Smooth muscle cell (in vitro differentiated cells): Measurements from ENCODE around the gene CANX. TPM values are rescaled to one million over a fixed set of nuclear protein-coding genes. Genes with fewer than 3 reads are reported as not detected.
A peak's percentile ranks its signal among the peaks of the same experiment; 100 is the strongest.
"Not testable (repeated sequence)": the region's sequence is repeated elsewhere in the genome, so short reads cannot be mapped to it uniquely, and the experiment has no call there.

Source experiments
- DNase-seq: peaks from one replicate; lab custom pipeline; 2025; ENCODE audit not compliant: unreplicated experiment; lab: John Stamatoyannopoulos, UW
- H2AFZ ChIP-seq: fragments of 200-600 bp; sonication (generic); 2 replicates; pipeline ENCODE4 v1.6.0; 2016; ENCODE audit warnings: antibody characterized with exemption, low read depth, mild to moderate bottlenecking
- H3F3A ChIP-seq: fragments of 200-600 bp; sonication (generic); 2 replicates; pipeline ENCODE4 v1.6.0; 2017; ENCODE audit warnings: antibody characterized with exemption, low read depth
- H3K27ac ChIP-seq: fragments of 200-600 bp; sonication (generic); 2 replicates; pipeline ENCODE4 v1.5.1; 2016; ENCODE audit warnings: low read depth, mild to moderate bottlenecking
- H3K27me3 ChIP-seq: fragments of 200-600 bp; sonication (generic); 2 replicates; pipeline ENCODE4 v1.6.1; 2016; ENCODE audit warnings: low read depth, mild to moderate bottlenecking
- H3K36me3 ChIP-seq: fragments of 200-600 bp; sonication (generic); 2 replicates; pipeline ENCODE4 v1.5.1; 2016; ENCODE audit warnings: low read depth
- H3K4me1 ChIP-seq: fragments of 200-600 bp; sonication (generic); 2 replicates; pipeline ENCODE4 v1.5.1; 2016; ENCODE audit warnings: low read depth
- H3K4me2 ChIP-seq: fragments of 200-600 bp; sonication (generic); 2 replicates; pipeline ENCODE4 v1.6.0; 2016; ENCODE audit warnings: mild to moderate bottlenecking
- H3K4me3 ChIP-seq: fragments of 200-600 bp; sonication (generic); 2 replicates; pipeline ENCODE4 v1.5.1; 2016; ENCODE audit warnings: mild to moderate bottlenecking
- H3K79me2 ChIP-seq: fragments of 200-600 bp; sonication (generic); 2 replicates; pipeline ENCODE4 v1.6.0; 2016; ENCODE audit warnings: low read depth, mild to moderate bottlenecking
- H3K9ac ChIP-seq: fragments of 200-600 bp; sonication (generic); 2 replicates; pipeline ENCODE4 v1.6.0; 2016; ENCODE audit warnings: low read depth
- H3K9me3 ChIP-seq: fragments of 200-600 bp; sonication (generic); replicated peaks from 2 replicates; pipeline ENCODE4 v1.5.1; 2016; ENCODE audit warnings: low read depth
- H4K20me1 ChIP-seq: fragments of 200-600 bp; sonication (generic); 2 replicates; pipeline ENCODE4 v1.6.0; 2016; ENCODE audit warnings: low read depth
- WGBS: methylation state at CpG from one replicate; pipeline ENCODE4 v1.1.7; 2016; ENCODE audit warnings: low lambda C conversion rate; 5-methylcytosine and 5-hydroxymethylcytosine counted together
- polyA plus RNA-seq: library from polyadenylated mRNA; unstranded; fragments of >200 nt; fragmentation: Nextera tagmentation; extraction: Ambion mirVana; gene quantifications from 2 replicates; pipeline ENCODE4 v1.2.1, GENCODE V29; 2016
- total RNA-seq: library from RNA; depleted of rRNA; stranded (reverse); fragments of >200 nt; gene quantifications from 2 replicates; pipeline ENCODE4 v1.2.3, GENCODE V29; 2014
- TF ChIP-seq, protein P1 (sequence below): fragments of 200-600 bp; sonication (generic); IDR thresholded peaks from 2 replicates; pipeline ENCODE4 v1.5.1; 2017; ENCODE audit warnings: borderline replicate concordance, mild to moderate bottlenecking, antibody characterized with exemption; ENCODE audit not compliant: insufficient read depth, poor library complexity, severe bottlenecking

CANX gene
- total and polyA plus RNA-seq, 2 experiments from 2014 or later: 274 to 513 TPM

DNA sequence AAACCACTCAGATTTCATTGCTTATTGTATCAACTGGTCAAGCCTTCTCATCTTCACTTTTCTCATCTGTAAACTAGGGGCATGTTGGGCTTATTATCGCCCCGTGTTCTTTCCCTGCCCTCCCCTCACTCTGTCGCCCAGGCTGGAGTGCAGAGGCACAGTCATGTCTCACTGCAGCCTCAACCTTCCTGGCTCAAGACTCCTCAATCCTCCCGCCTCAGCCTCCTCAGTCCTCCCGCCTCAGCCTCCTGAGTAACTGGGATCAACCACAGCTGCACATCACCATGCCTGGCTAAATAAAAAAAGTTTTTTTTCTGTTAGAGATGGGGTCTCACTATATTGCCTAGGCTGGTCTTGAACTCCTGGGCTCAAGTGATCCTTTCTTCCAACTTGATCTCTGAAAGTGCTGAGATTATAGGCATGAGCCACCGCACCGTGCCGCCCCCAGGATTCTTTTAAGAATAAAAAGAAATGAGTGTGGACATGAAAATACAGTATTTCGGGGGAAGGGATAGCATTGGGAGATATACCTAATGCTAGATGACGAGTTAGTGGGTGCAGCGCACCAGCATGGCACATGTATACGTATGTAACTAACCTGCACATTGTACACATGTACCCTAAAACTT is 35.9 kb downstream of the CANX start:
- Histone ChIP-seq H2AFZ (no peak overlapping the region), H3F3A (peaks cover 25% of the 10 kb centered on the region), H3K36me3 (peaks cover 8% of the 10 kb centered on the region), H3K4me3 (peak overlapping the region; percentile 91), H3K4me2 (peak overlapping the region; percentile 94), H3K9me3 (no peaks in the 10 kb centered on the region), H3K9ac (peak overlapping the region; percentile 86), H3K4me1 (peaks cover 8% of the 10 kb centered on the region), H4K20me1 (peaks cover 64% of the 10 kb centered on the region), H3K27ac (peak overlapping the region; percentile 88), H3K27me3 (no peaks in the 10 kb centered on the region), H3K79me2 (peaks cover 64% of the 10 kb centered on the region)
- TF ChIP-seq, protein P1, sequence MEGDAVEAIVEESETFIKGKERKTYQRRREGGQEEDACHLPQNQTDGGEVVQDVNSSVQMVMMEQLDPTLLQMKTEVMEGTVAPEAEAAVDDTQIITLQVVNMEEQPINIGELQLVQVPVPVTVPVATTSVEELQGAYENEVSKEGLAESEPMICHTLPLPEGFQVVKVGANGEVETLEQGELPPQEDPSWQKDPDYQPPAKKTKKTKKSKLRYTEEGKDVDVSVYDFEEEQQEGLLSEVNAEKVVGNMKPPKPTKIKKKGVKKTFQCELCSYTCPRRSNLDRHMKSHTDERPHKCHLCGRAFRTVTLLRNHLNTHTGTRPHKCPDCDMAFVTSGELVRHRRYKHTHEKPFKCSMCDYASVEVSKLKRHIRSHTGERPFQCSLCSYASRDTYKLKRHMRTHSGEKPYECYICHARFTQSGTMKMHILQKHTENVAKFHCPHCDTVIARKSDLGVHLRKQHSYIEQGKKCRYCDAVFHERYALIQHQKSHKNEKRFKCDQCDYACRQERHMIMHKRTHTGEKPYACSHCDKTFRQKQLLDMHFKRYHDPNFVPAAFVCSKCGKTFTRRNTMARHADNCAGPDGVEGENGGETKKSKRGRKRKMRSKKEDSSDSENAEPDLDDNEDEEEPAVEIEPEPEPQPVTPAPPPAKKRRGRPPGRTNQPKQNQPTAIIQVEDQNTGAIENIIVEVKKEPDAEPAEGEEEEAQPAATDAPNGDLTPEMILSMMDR: no peak
- 78% methylated on average over 12 of the region's 12 CpGs for WGBS
- DNase-seq: no peak

DNA sequence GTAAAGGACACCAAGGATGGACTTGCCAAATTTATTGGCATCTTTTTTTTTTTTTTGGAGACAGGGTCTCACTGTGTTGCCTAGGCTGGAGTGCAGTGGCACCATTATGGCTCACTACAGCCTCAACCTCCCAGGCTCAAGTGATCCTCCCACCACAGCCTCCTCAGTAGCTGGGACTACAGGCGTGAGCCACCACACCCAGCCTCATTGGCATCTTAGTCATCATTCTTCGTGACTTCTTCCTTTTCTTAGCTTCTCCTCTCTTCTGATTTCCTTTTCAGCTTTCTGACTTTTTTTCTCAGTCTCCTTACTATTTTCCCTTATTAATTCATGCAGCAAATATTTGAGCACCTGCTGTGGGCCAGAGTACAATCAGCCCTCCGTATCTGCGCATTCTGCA is 40.0 kb downstream of the CANX start:
- H3K9ac ChIP-seq: no peak overlapping the region
- peaks cover 98% of the 10 kb centered on the region for H4K20me1 ChIP-seq
- TF ChIP-seq, protein P1: no peak
- H3K4me1 ChIP-seq: peaks cover 8% of the 10 kb centered on the region
- no peak overlapping the region for H3K4me2 ChIP-seq
- H2AFZ ChIP-seq: no peak overlapping the region
- 98% methylated on average over 4 of the region's 4 CpGs for WGBS
- no peaks in the 10 kb centered on the region for H3K36me3 ChIP-seq
- H3K4me3 ChIP-seq: no peak overlapping the region
- H3K9me3 ChIP-seq: no peaks in the 10 kb centered on the region
- H3F3A ChIP-seq: no peaks in the 10 kb centered on the region
- no peaks in the 10 kb centered on the region for H3K27me3 ChIP-seq
- H3K79me2 ChIP-seq: peaks cover 99% of the 10 kb centered on the region
- no peak overlapping the region for H3K27ac ChIP-seq
- no peak for DNase-seq

DNA sequence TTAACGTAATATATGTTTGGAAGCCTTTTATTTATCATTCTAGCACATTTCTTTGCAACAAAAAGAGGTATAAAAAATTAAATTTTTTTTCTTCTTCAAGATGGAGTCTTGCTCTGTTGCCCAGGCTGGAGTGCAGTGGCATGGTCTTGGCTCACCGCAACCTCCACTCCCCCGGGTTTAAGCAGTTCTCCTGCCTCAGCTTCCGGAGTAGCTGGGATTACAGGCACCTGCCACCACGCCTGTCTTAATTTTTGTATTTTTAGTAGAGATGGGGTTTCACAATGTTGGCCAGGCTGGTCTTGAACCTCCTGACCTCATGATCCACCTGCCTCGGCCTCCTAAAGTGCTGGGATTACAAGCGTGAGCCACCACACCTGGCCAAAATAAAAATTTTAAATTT is 45.3 kb downstream of the CANX start:
- H3K4me2 ChIP-seq, DNase-seq, H3K9ac ChIP-seq, H2AFZ ChIP-seq, H3K4me3 ChIP-seq, H3F3A ChIP-seq, H3K9me3 ChIP-seq, H3K4me1 ChIP-seq, H3K27me3 ChIP-seq, H3K27ac ChIP-seq, H3K36me3 ChIP-seq: not testable (repeated sequence)
- Histone ChIP-seq H4K20me1 (peaks cover 93% of the 10 kb centered on the region), H3K79me2 (peaks cover 98% of the 10 kb centered on the region)
- WGBS: 96% methylated on average over 7 of the region's 7 CpGs

DNA sequence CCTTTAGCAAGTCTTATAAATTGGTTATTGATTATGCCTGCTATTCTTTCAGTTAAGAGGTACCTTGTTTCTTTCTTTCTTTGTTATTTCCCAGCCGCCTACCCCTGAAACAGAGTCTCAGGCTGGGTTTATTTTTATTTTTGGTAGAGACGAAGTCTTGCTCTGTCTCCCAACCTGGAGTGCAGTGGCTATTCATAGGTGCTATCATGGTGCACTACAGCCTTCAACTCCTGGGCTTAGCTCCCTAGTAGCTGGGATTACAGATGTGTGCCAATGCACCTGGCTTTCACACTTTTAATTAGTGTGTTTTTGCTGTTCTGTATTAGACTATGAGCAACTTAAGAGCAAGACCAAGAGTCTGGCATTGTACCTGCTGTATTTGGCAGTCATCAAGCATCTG is 48.1 kb downstream of the CANX start:
- Histone ChIP-seq H3K4me2 (no peak overlapping the region), H3K36me3 (no peaks in the 10 kb centered on the region), H4K20me1 (peaks cover 93% of the 10 kb centered on the region), H3F3A (no peaks in the 10 kb centered on the region), H3K9me3 (no peaks in the 10 kb centered on the region), H3K4me3 (no peak overlapping the region), H3K27ac (no peak overlapping the region), H3K4me1 (no peaks in the 10 kb centered on the region), H2AFZ (no peak overlapping the region), H3K79me2 (peaks cover 98% of the 10 kb centered on the region), H3K27me3 (no peaks in the 10 kb centered on the region), H3K9ac (no peak overlapping the region)
- no peak for DNase-seq
- 95% methylated on average over 2 of the region's 2 CpGs for WGBS
- TF ChIP-seq, protein P1: no peak
